ELF-1 (cell line): ENCODE results near the gene AP3D1.
"Not testable (repeated sequence)": the region's sequence is repeated elsewhere in the genome, so short reads cannot be mapped to it uniquely, and the experiment has no call there.

Experiments
- DNase-seq: peaks from one replicate; pipeline ENCODE4 v3.0.0-alpha.2; 2016; ENCODE audit warnings: low read depth, low spot score

Gene AP3D1

DNA sequence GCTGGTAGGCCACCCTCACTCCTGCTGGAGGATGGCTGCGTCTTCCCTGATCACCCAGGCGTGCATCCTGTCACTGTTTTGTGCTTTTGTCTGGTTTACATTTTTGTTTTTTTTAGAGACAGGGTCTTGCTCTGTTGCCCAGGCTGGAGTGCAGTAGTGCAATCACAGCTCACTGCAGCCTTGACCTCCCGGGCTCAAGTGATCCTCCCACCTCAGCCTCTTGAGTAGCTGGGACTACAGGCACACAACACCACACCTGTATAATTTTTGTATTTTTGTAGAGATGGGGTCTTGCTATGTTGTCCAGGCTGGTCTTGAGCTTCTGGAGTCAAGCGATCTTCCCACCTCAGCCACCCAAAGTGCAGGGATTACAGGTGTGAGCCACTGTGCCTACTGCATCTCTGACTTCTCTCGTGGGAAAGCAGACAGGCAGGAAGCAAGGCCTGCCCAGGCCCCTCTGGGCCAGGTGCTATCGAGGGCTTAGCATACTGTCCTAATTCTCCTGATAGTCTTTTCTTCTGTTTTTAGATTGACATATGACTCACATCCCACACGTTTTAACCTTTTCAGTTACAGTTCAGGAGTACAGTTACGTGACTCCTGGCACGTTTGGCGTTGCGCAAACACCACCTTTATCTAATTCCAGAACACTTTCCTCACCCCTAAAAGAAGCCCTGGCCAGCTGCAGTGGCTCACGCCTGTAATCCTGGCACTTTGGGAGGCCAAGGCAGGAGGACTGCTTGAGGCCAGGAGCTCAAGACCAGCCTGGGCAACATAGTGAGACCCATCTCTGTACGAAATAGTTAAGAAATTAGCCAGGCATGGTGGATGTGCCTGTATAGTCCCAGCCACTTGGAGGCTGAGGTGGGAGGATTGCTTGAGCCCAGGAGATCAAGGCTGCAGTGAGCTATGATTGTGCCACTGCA lies 64.4 kb downstream of the AP3D1 start:
- not testable (repeated sequence) for DNase-seq

- DNase-seq = no peak
Observed at GRCh38 chr19:2084993-2085720, 66.2 kb downstream of the AP3D1 start.

DNA sequence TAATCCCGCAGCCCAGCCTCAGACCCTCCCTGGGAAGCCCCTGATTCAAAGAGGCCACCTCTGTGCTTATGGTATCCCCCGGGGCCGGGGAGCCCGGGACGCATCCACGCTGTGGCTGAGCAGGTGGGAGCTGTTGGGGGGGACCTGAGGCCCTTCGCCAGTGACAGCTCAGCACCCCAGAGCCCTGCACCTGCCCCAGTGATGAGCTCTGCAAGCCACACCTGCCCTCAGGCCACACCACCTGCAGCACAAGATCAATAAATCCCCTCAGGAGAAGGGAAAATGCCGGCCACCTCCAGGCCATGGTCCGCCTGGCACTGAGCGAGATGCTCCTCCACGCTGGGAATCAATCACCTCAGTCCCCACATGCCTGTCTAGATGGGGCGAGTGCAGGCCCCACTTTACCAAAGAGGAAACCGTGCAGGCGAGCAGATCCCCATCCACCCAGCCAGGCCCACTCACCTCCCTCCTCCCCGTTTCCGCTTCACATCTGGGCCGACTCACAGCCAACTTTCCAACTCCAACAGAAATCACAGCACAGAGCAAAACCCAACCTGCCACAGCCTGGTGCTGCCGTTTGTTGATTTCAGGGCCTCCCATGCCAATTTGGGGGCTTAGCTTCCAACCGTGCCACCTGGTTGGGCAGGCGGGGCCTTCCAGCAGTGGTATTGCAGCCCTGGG lies 68.1 kb downstream of the AP3D1 start:
- no peak for DNase-seq

GRCh38 chr19:2081873-2082810 lies 69.2 kb downstream of the AP3D1 start:
- no peak for DNase-seq

- DNase-seq = no peak
Observed at GRCh38 chr19:2080336-2080988, 70.9 kb downstream of the AP3D1 start.

GRCh38 chr19:2079865-2080301 lies 71.5 kb downstream of the AP3D1 start:
- no peak for DNase-seq

DNA sequence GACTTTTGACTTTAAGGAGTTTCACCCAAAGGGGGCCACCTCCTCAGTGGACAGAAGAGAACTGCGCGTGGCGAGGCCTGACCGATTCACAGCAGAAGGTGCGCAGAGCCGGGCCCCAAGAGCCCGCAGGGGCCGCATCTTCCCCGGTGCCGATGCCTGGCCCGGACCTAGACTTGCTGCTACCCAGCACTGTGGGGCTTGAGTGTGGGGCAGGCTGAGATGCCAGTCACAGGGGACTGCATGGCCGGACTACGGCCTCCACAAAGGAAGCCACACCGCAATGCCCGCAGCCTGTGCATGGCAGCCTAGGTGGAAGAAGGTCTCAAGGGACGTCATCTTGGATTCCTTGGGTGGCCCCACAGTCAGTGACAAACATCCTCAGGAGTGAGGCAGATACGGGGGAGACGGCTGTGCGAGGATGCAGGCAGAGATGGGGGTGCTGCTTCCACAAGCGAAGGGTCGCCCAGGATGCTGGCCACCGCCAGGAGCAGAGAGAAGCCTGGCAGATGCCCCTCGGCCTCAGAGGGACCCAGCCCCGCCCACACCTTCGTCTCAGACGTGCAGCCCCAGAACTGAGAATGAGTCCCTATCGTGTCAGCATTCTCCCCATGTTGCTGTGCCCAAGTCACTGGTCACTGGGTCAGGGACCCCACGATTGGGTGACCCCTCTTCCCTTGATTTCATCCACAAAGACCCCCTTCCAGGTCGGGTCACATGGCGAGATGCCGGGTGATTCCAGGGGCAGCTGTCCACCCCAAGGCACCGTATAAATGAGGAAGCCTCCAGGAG lies 72.1 kb downstream of the AP3D1 start:
- no peak for DNase-seq

DNA sequence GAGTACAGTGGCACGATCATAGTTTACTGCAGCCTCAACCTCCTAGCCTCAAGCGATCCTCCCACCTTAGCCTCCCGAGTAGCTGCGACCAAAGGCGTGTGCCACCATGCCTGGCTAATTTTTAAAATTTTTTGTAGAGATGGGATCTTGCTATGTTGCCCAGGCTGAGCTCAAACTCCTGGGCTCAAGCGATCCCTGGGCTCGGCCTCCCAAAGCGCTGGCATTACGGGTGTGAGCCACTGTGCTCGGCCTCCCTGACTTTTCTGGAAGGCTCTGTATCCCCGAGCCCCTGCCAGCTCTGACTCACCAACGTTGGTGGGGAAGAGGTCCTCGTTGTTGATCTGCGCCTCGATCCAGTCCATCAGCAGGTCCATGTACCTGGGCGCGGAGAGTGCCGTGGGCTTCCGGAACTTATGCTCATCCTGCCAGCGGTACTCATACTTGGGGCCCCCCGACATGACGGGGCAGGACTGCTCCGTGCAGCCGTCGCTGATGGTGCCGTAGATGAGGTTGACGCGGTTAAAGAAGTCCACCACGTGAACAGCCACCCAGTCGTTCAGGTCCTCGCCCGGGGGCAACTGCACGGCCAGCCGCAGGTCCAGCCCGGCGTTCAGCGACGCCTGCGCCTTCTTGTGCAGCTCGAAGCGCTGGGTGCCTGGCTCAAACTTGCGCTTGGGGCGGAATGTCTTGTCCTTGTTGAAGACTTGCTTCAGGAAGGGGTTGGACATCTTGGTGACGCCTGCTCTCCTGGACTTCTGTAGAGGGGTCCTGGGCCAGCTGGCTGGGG lies 73.3 kb downstream of the AP3D1 start:
- no peak for DNase-seq

DNA sequence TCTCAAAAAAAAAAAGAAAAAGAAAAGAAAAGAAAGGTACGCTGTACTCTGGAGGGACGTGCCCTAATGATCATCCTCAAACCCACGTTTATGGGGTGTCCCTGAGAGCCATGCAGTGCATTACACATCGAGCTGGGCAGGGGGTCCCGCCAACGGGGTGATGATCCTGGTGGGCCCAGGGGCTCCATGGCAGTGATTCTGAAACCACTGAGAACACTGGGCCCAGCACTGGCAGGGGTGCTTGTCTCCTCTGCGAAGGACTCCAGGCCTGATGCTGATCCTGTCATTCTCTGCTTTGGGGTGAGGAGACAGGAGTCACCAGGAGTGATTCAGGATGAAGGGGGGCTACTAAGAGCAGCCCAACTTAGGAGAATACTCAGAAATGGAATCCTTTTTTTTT lies 74.0 kb downstream of the AP3D1 start:
- no peak for DNase-seq

DNA sequence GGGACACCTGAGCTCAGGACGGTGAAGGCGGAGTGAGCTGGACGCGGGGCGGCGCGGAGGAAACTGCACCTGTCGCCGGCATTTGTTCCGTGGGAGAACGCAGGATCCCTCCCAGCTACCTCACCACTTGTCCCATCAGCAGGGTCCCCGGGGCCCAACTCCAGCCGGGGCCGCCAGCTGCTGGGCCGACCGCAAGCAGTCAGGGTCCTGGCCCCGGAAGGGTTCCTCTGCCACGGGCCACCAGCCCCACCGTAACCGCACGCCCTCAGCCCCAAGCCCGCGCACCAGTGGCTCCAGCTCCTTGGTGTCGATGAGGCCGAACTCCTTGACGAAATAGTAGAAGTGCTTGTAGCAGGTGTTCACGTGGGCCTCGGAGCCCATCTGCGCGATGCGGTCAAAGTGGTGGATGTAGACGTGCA lies 74.8 kb downstream of the AP3D1 start:
- DNase-seq = no peak

GRCh38 chr19:2072757-2073551 lies 78.4 kb downstream of the AP3D1 start:
- DNase-seq = no peak

- no peak for DNase-seq
Observed at GRCh38 chr19:2070986-2071673, 80.2 kb downstream of the AP3D1 start.

DNA sequence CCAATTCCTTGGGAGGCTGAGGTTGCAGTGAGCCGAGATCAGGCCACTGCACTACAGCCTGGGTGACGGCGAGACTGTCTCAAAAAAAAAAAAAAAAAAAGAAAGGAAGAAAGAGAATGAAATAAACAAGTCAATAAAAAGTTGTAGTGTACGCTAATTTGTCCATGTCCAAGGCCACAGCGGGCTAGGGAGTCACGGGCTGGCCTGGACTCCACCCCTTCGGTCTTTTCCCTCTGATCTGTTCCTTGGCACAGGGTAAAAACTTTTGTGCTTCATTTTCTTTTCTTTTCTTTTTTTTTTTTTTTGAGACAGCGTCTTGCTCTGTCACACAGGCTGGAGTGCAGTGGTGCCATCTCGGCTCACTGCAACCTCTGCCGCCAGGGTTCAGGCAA lies 80.9 kb downstream of the AP3D1 start:
- no peak for DNase-seq

DNA sequence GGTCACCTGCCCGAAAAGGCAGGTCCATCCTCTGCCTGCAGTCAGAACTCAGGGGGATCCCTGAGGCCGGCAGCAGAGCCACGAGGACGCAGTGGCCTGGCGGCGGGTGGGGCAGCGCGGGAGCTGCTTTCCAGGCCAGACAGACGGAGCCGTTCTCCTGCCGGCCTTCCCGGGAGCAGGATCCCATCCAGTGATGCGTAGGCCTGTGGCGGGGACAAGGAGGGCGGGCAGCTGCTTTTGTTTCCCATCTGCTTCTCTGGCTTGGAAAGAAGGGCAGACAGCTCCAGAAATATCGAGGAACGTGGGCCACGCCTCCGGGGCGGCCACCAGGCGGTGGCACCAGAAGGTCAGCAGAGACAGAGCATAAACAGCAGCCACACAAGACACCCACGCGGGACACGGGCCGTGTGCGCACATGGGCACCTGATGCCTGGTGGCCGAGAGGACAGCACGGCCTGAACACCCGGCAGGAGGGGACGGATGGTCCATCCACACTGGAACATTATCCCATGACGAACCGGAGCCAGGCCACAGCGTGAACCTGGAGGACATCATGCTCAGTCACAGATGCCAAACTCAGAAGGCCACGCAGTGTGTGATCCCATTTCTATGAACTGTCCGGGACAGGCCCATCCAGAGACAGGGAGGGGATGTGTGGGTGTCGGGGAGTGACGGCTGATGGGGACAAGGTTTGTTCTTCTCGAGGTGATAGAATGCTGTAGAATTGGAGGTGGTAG lies 86.4 kb downstream of the AP3D1 start:
- DNase-seq = no peak

DNA sequence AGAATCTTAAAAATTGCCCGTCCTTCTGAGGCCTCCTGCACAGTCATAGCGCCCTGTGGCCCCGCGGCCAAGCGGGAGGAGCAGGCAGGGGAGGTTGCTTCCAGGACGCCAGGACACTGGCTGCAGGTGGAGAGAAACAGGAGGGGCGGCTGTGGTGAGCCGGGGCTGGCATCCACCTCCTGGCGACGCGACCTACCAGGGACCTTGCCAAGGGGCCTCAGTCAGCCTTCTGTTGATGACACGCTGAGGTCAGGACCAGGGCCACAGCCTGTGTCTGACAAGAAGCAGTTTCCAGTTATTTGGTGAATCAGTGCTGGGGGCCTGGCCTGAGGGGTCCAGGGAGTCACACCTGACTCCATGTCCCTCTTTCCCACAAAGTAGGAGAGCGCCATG lies 87.0 kb downstream of the AP3D1 start:
- no peak for DNase-seq

GRCh38 chr19:2063824-2064223 lies 87.5 kb downstream of the AP3D1 start:
- no peak for DNase-seq

DNA sequence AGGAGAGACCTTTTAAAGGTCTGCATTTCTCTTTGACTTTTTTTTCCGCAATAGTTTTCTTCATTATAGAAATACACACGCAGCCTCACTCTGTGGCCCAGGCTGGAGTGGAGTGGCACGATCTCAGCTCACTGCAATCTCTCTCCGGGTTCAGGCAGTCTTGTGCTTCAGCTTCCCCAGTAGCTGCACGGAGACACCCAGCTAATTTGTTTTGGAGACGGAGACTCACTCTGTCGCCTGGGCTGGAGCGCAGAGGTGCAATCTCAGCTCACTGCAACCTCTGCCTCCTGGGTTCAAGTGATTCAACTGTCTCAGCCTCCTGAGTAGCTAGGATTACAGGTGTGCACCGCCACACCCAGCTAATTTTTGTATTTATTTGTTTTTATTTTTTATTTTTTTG lies 88.6 kb downstream of the AP3D1 start:
- DNase-seq = no peak
